Liver (tissue), 3 donors: ENCODE measurements around the gene WLS.

Experiments
- ATF3 ChIP-seq: IDR thresholded peaks from 2 replicates; pipeline ENCODE4 v1.6.1; 2016; ENCODE audit warnings: antibody characterized with exemption
- CTCF ChIP-seq: fragments of 150-350 bp; IDR thresholded peaks from 2 replicates; pipeline ENCODE4 v1.5.1; 2017; ENCODE audit warnings: improper control_type of control experiment, low read depth, low read length; ENCODE audit not compliant: missing input control
- MAX ChIP-seq: IDR thresholded peaks from 2 replicates; pipeline ENCODE4 v1.6.1; 2016; ENCODE audit warnings: antibody characterized with exemption
- RAD21 ChIP-seq, 2 donors: IDR thresholded peaks; 2 replicates each; pipeline ENCODE4 v1.6.1; 2016; ENCODE audit warnings: antibody characterized with exemption in 2 of 2, mild to moderate bottlenecking in 2 of 2
- TF ChIP-seq, protein P1 (sequence below): IDR thresholded peaks from 2 replicates; pipeline ENCODE4 v1.6.1; 2016; ENCODE audit warnings: antibody characterized with exemption, mild to moderate bottlenecking
- donor health status: healthy.
- donor health status: healthy.

DNA sequence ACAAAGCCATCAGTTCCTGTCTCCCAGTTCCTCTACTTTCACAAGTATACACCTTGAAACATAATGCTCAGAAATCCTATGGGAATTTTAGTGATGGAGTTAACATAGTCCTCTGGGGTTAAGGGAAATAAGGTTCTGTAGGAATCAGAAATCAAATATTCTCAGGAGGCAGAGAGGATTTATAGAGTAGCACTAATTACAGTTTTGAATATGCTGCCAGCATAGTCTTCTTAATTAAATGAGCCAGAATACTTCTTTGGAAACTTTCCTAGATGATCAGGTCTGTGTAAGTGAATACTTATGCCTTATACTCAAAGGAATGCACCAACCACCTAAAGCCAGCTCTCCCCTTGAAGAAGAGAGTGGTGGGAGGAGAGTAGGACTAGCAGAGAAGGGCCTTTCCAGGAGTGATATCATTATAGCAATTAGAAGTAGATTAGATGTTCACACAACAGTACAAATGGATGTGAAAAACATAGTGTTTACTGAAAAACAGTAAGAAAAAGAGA, 150.5 kb downstream of the WLS start:
- TF ChIP-seq, protein P1, sequence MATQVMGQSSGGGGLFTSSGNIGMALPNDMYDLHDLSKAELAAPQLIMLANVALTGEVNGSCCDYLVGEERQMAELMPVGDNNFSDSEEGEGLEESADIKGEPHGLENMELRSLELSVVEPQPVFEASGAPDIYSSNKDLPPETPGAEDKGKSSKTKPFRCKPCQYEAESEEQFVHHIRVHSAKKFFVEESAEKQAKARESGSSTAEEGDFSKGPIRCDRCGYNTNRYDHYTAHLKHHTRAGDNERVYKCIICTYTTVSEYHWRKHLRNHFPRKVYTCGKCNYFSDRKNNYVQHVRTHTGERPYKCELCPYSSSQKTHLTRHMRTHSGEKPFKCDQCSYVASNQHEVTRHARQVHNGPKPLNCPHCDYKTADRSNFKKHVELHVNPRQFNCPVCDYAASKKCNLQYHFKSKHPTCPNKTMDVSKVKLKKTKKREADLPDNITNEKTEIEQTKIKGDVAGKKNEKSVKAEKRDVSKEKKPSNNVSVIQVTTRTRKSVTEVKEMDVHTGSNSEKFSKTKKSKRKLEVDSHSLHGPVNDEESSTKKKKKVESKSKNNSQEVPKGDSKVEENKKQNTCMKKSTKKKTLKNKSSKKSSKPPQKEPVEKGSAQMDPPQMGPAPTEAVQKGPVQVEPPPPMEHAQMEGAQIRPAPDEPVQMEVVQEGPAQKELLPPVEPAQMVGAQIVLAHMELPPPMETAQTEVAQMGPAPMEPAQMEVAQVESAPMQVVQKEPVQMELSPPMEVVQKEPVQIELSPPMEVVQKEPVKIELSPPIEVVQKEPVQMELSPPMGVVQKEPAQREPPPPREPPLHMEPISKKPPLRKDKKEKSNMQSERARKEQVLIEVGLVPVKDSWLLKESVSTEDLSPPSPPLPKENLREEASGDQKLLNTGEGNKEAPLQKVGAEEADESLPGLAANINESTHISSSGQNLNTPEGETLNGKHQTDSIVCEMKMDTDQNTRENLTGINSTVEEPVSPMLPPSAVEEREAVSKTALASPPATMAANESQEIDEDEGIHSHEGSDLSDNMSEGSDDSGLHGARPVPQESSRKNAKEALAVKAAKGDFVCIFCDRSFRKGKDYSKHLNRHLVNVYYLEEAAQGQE, result no peak
- TF ChIP-seq CTCF (no peak), MAX (no peak), RAD21 (IDR thresholded peaks at IDR 0.05) (no peak), ATF3 (no peak)
